ENCODE data around the gene PTGER3. TPM values are rescaled to one million over a fixed set of nuclear protein-coding genes. Genes with fewer than 3 reads are reported as not detected.

Gene PTGER3
- total and polyA plus RNA-seq, 2 donors (not counting 1 experiment from before 2014, with no cell fraction given), result 0.89 to 1.5 TPM

DNA sequence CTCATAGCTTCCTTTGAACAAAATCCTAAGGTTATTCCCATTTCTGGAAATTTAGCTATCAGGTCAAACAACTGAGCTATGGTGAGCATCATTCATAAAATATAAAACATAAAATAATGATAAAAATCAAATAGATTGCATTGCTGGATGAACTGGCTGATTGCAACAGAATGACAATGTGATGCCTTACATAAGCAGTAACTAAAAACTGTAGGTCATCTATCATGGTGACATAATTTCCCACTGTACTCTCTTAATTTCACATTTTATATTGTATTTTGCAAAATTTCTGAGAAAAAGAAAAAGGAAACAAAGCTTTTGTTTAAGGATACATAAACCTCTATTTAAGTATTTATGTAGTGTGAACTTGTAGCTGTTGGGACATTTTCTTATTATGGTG, 4.6 kb downstream of the PTGER3 start:
- H2AFZ ChIP-seq (ENCODE audit: low read length), result no peak overlapping the region
- no peaks in the 10 kb centered on the region for H3K79me2 ChIP-seq (ENCODE audit: control insufficient read depth, insufficient read depth, low read length)
- H3K27me3 ChIP-seq (ENCODE audit: control insufficient read depth, insufficient read depth, low read length), result peaks cover 17% of the 10 kb centered on the region
- H3K9ac ChIP-seq (ENCODE audit: insufficient read depth, low read length), result no peak overlapping the region
- H3K9me3 ChIP-seq (ENCODE audit: control insufficient read depth, insufficient read depth, low read depth, low read length), result no peaks in the 10 kb centered on the region
- no peak overlapping the region for H3K4me3 ChIP-seq (replicated peaks in 1 of 4; ENCODE audit: control extremely low read depth in 1 of 4, insufficient read depth in 1 of 4, low read depth in 3 of 4, low read length in 4 of 4)
- TF ChIP-seq EZH2 (IDR thresholded peaks at IDR 0.05; ENCODE audit: low read length, missing control alignments) (no peak), CTCF (conservative IDR thresholded peaks at IDR 0.05 in 1 of 2, IDR thresholded peaks at IDR 0.05 in 1 of 2; ENCODE audit: low read depth in 1 of 2, low read length in 2 of 2) (no peak)
- H3K4me2 ChIP-seq (ENCODE audit: extremely low read depth, insufficient read depth, low read length), result no peak overlapping the region
- no peak overlapping the region for H3K27ac ChIP-seq (ENCODE audit: insufficient read depth, low read length)
- H4K20me1 ChIP-seq (ENCODE audit: control insufficient read depth, extremely low read depth, insufficient read depth, low read length), result no peaks in the 10 kb centered on the region
- no peaks in the 10 kb centered on the region for H3K36me3 ChIP-seq (ENCODE audit: control insufficient read depth, insufficient read depth, low read length)
- no peak for DNase-seq (ENCODE audit: low read depth in 2 of 2)
- H3K4me1 ChIP-seq (ENCODE audit: control insufficient read depth, extremely low read depth, insufficient read depth, low read length), result no peaks in the 10 kb centered on the region

GRCh38 chr1:71041806-71042205, 5.8 kb downstream of the PTGER3 start:
- Histone ChIP-seq H3K9ac (ENCODE audit: insufficient read depth, low read length) (no peak overlapping the region), H3K4me2 (ENCODE audit: extremely low read depth, insufficient read depth, low read length) (no peak overlapping the region), H4K20me1 (ENCODE audit: control insufficient read depth, extremely low read depth, insufficient read depth, low read length) (no peaks in the 10 kb centered on the region), H2AFZ (ENCODE audit: low read length) (no peak overlapping the region), H3K36me3 (ENCODE audit: control insufficient read depth, insufficient read depth, low read length) (no peaks in the 10 kb centered on the region), H3K27ac (ENCODE audit: insufficient read depth, low read length) (no peak overlapping the region), H3K4me1 (ENCODE audit: control insufficient read depth, extremely low read depth, insufficient read depth, low read length) (no peaks in the 10 kb centered on the region), H3K4me3 (replicated peaks in 1 of 4; ENCODE audit: control extremely low read depth in 1 of 4, insufficient read depth in 1 of 4, low read depth in 3 of 4, low read length in 4 of 4) (no peak overlapping the region), H3K9me3 (ENCODE audit: control insufficient read depth, insufficient read depth, low read depth, low read length) (no peaks in the 10 kb centered on the region), H3K79me2 (ENCODE audit: control insufficient read depth, insufficient read depth, low read length) (no peaks in the 10 kb centered on the region), H3K27me3 (ENCODE audit: control insufficient read depth, insufficient read depth, low read length) (peaks cover 7% of the 10 kb centered on the region)
- no peak for TF ChIP-seq EZH2 (IDR thresholded peaks at IDR 0.05; ENCODE audit: low read length, missing control alignments)
- no peak for TF ChIP-seq CTCF (conservative IDR thresholded peaks at IDR 0.05 in 1 of 2, IDR thresholded peaks at IDR 0.05 in 1 of 2; ENCODE audit: low read depth in 1 of 2, low read length in 2 of 2)
- no peak for DNase-seq (ENCODE audit: low read depth in 2 of 2)

DNA sequence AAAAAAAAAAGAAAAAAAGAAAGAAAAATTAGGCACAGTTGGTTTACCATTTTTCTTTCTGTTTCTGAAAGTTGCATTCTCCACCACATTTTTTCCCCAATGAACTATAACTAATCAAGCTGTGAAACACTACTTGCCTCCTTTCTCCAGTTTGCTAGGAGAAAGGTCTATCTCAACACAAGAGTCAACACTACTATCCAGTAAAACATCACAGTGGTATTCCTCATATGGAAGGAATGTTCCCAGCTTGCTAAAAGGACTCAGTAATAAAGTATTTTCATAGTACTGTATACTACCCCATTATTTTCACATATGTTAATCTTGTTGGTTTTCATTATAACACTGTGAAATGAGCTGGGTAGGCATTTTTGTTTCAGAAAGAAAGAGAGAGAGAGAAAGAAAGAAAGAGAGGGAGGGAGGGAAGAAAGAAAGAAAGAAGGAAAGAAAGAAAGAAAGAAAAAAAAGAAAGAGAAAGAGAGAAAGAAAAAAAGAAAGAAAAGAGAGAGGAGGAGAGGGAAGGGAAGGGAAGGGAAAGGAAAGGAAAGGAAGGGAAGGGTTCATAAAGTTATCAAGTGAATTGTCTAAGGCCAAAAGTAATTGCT, 7.9 kb downstream of the PTGER3 start:
- Histone ChIP-seq H3K4me2 (ENCODE audit: extremely low read depth, insufficient read depth, low read length) (no peak overlapping the region), H3K9me3 (ENCODE audit: control insufficient read depth, insufficient read depth, low read depth, low read length) (no peaks in the 10 kb centered on the region), H3K36me3 (ENCODE audit: control insufficient read depth, insufficient read depth, low read length) (no peaks in the 10 kb centered on the region), H3K79me2 (ENCODE audit: control insufficient read depth, insufficient read depth, low read length) (no peaks in the 10 kb centered on the region), H3K27me3 (ENCODE audit: control insufficient read depth, insufficient read depth, low read length) (no peaks in the 10 kb centered on the region), H3K9ac (ENCODE audit: insufficient read depth, low read length) (no peak overlapping the region), H2AFZ (ENCODE audit: low read length) (no peak overlapping the region), H3K27ac (ENCODE audit: insufficient read depth, low read length) (no peak overlapping the region), H3K4me3 (replicated peaks in 1 of 4; ENCODE audit: control extremely low read depth in 1 of 4, insufficient read depth in 1 of 4, low read depth in 3 of 4, low read length in 4 of 4) (no peak overlapping the region), H4K20me1 (ENCODE audit: control insufficient read depth, extremely low read depth, insufficient read depth, low read length) (no peaks in the 10 kb centered on the region), H3K4me1 (ENCODE audit: control insufficient read depth, extremely low read depth, insufficient read depth, low read length) (no peaks in the 10 kb centered on the region)
- no peak for DNase-seq (ENCODE audit: low read depth in 2 of 2)
- no peak for TF ChIP-seq EZH2 (IDR thresholded peaks at IDR 0.05; ENCODE audit: low read length, missing control alignments)
- TF ChIP-seq CTCF (conservative IDR thresholded peaks at IDR 0.05 in 1 of 2, IDR thresholded peaks at IDR 0.05 in 1 of 2; ENCODE audit: low read depth in 1 of 2, low read length in 2 of 2), result no peak
